Measurements from ENCODE around the gene EXOC3L2. TPM values are rescaled to one million over a fixed set of nuclear protein-coding genes. Genes with fewer than 3 reads are reported as not detected.

The EXOC3L2 gene
- total RNA-seq, 1 experiment from 2014 or later, result not detected

GRCh38 chr19:45244133-45244794 lies 943 bp downstream of the EXOC3L2 start:
- Histone ChIP-seq H3K36me3 (ENCODE audit: control insufficient read depth in 1 of 2, insufficient read depth in 2 of 2, low read length in 2 of 2) (no peaks in the 10 kb centered on the region), H3K4me1 (ENCODE audit: control insufficient read depth in 1 of 2, insufficient read depth in 2 of 2, low read length in 2 of 2) (peaks cover 2 to 5% of the 10 kb centered on the region in 2 experiments; a peak in 2 of 4 replicates), H3K9me3 (ENCODE audit: control insufficient read depth in 1 of 2, insufficient read depth in 1 of 2, low read depth in 1 of 2, low read length in 2 of 2) (no peaks in the 10 kb centered on the region), H2AFZ (ENCODE audit: low read depth, low read length, poor library complexity, severe bottlenecking) (no peak overlapping the region), H3K27me3 (ENCODE audit: insufficient read depth, low read length) (no peaks in the 10 kb centered on the region), H3K9ac (ENCODE audit: low read length) (no peak overlapping the region), H3K27ac (ENCODE audit: low read depth, low read length) (no peak overlapping the region), H3K4me3 (replicated peaks in 1 of 2; ENCODE audit: low read depth in 1 of 2, low read length in 2 of 2) (no peak overlapping the region), H3K9me2 (ENCODE audit: insufficient read depth) (no peaks in the 10 kb centered on the region), H3K4me2 (ENCODE audit: low read length) (no peak overlapping the region), H4K20me1 (ENCODE audit: insufficient read depth) (no peaks in the 10 kb centered on the region), H3K79me2 (ENCODE audit: insufficient read depth, low read length) (no peaks in the 10 kb centered on the region)
- POLR2A ChIA-PET, result no interaction called here
- CTCF ChIA-PET, result no interaction called here
- intact Hi-C loops (cut with micrococcal nuclease), result loop anchor here (10.0 kb wide), 1 partner anchor 59 kb away; no protein-coding TSS in a partner anchor
- no peak for DNase-seq (ENCODE audit: low read depth, low spot score)
- no TSS peak for BruUV-seq (replicated peaks)
- TF ChIP-seq ELF1 (IDR thresholded peaks at IDR 0.05; ENCODE audit: borderline replicate concordance, low read depth) (no peak), MAX (IDR thresholded peaks at IDR 0.05) (no peak), ZFX (IDR thresholded peaks at IDR 0.05) (no peak), POLR2AphosphoS5 (IDR thresholded peaks at IDR 0.05; ENCODE audit: low read depth, low read length) (no peak), EZH2phosphoT487 (IDR thresholded peaks at IDR 0.05; ENCODE audit: borderline replicate concordance) (no peak), CTCF (IDR thresholded peaks at IDR 0.05 in 2 of 3, conservative IDR thresholded peaks at IDR 0.05 in 1 of 3; ENCODE audit: borderline replicate concordance in 1 of 3, insufficient read depth in 1 of 3, low read depth in 2 of 3, low read length in 2 of 3) (no peak), SP1 (IDR thresholded peaks at IDR 0.05; ENCODE audit: low read depth) (no peak), ZBTB33 (IDR thresholded peaks at IDR 0.05; ENCODE audit: extremely low read depth, insufficient replicate concordance, low read length) (no peak), CEBPB (IDR thresholded peaks at IDR 0.05; ENCODE audit: low read depth) (no peak), SIN3A (IDR thresholded peaks at IDR 0.05; ENCODE audit: low read depth) (no peak), CBX3 (IDR thresholded peaks at IDR 0.05; ENCODE audit: low read depth) (no peak), TCF7L2 (IDR thresholded peaks at IDR 0.05; ENCODE audit: borderline replicate concordance, extremely low read depth, insufficient read depth, insufficient read length) (no peak), POLR2A (IDR thresholded peaks at IDR 0.05; ENCODE audit: borderline replicate concordance, extremely low read depth, insufficient read depth, insufficient read length) (no peak), EGR1 (IDR thresholded peaks at IDR 0.05; ENCODE audit: low read depth) (no peak), ZNF274 (IDR thresholded peaks at IDR 0.05; ENCODE audit: low read depth, low read length) (no peak), YY1 (IDR thresholded peaks at IDR 0.05; ENCODE audit: extremely low read depth, insufficient replicate concordance, low read depth, low read length) (no peak), FOSL1 (IDR thresholded peaks at IDR 0.05; ENCODE audit: low read depth) (no peak), RAD21 (IDR thresholded peaks at IDR 0.05; ENCODE audit: low read depth) (no peak), REST (IDR thresholded peaks at IDR 0.05; ENCODE audit: low read depth) (no peak)
- RAD21 ChIA-PET (ENCODE audit: low non-redundant PET in 1 of 2, low total read pairs in 2 of 2, uncharacterized antibody in 2 of 2, unreplicated experiment in 2 of 2), result no interaction called here
- no peak for ATAC-seq

Data from HCT116 (cell line).